ENCODE measurements around the gene APOA1. TPM values are rescaled to one million over a fixed set of nuclear protein-coding genes. Genes with fewer than 3 reads are reported as not detected.

The APOA1 gene
- total and polyA plus RNA-seq, 7 donors, result 0.32 to 3.0 (median 0.55) TPM; not detected in 2

DNA sequence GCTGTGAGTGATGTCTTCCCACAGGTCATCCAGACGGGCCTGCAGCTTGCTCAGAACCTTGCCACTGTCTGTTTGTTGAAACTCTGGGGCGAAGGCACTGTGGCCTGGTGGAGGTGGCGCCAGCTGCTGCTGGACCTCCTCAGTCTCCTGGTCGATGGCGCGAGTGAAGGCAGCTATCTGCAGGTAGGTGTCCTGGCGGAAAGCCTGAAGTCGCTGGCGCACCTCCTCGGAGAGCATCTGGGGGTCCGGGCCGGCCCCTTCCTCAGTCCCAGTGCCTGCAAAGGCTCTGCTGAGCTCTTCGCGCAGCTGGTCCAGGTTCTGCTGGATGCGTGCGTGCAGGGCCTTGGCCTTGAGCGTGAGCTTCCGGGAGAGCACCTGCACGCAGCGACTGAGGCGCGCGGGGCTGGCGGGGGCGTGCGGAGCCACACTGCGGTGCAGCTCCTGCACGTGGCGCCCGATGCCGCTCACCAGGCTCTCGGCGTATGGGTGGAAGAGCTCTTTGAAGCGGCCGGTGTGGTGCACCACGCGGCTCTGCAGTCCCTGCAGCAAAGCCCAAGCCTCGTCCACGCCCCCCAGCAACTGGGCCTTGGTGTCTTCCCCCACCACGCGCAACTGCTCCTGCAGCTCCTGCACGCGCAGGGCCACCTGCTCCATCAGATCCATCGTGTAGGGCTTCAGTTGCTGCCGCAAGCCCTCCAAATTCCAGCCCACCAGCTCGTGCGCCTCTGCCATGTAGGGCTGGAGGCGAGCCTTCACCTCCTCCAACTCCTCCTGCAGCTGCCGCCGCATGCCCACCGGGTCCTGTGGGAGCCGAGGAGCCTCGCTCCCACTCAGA lies 47.0 kb downstream of the APOA1 start:
- intact Hi-C loops (cut with DNase I), result no loop called here
- H3K9me3 ChIP-seq, result no peaks in the 10 kb centered on the region
- H3K36me3 ChIP-seq, result peaks cover 0 to 12% (median 4%) of the 10 kb centered on the region in 4 donors
- H3K27me3 ChIP-seq, result no peaks in the 10 kb centered on the region
- H3K4me3 ChIP-seq, result no peak overlapping the region
- H3K4me1 ChIP-seq, result peaks cover 0 to 29% (median 20%) of the 10 kb centered on the region in 4 donors
- 90% methylated on average over 53 of the region's 53 CpGs for whole genome bisulfite sequencing, 2 donors
- TF ChIP-seq POLR2AphosphoS5 (IDR thresholded peaks at IDR 0.05) (no peak), POLR2A (IDR thresholded peaks at IDR 0.05) (no peak), EP300 (IDR thresholded peaks at IDR 0.05) (no peak)
- TF ChIP-seq, protein P1, sequence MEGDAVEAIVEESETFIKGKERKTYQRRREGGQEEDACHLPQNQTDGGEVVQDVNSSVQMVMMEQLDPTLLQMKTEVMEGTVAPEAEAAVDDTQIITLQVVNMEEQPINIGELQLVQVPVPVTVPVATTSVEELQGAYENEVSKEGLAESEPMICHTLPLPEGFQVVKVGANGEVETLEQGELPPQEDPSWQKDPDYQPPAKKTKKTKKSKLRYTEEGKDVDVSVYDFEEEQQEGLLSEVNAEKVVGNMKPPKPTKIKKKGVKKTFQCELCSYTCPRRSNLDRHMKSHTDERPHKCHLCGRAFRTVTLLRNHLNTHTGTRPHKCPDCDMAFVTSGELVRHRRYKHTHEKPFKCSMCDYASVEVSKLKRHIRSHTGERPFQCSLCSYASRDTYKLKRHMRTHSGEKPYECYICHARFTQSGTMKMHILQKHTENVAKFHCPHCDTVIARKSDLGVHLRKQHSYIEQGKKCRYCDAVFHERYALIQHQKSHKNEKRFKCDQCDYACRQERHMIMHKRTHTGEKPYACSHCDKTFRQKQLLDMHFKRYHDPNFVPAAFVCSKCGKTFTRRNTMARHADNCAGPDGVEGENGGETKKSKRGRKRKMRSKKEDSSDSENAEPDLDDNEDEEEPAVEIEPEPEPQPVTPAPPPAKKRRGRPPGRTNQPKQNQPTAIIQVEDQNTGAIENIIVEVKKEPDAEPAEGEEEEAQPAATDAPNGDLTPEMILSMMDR (IDR thresholded peaks at IDR 0.05), result no peak
- no peak for DNase-seq
- H3K27ac ChIP-seq, result no peak overlapping the region

DNA sequence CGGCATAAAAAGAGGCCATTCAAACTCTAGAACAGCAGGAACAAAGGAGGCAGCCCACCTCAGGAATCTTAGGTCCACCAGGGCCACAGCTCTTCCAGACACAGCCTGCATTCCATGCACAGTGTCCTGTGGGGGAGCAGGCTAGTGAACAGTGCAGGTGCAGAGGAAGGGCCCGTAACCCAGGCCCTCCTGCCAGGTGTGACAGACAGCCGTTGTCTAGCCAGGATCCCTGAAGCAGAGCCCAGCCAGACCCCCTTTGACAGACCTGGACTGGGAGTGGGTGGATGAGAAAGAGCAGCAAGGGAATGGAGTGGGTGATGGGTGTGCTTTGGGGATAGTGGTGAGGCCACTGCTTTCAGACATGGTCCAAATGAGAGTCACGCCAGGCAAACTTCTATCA lies 48.4 kb downstream of the APOA1 start:
- TF ChIP-seq, protein P1 (IDR thresholded peaks at IDR 0.05), result no peak
- TF ChIP-seq POLR2AphosphoS5 (IDR thresholded peaks at IDR 0.05) (no peak), EP300 (IDR thresholded peaks at IDR 0.05) (no peak), POLR2A (IDR thresholded peaks at IDR 0.05) (no peak)
- intact Hi-C loops (cut with DNase I), result loop anchor here (1.0 to 5.0 kb wide), 3 partner anchors 46 to 438 kb away; partner anchors contain the start of gene SIK3
- Histone ChIP-seq H3K4me1 (peaks cover 0 to 29% (median 20%) of the 10 kb centered on the region in 4 donors), H3K27ac (peak overlapping the region in 1 of 4 donors; percentile 88), H3K36me3 (peaks cover 11 to 26% (median 17%) of the 10 kb centered on the region in 4 donors), H3K9me3 (no peaks in the 10 kb centered on the region), H3K4me3 (peak overlapping the region in 1 of 4 donors; percentile 96), H3K27me3 (no peaks in the 10 kb centered on the region)
- WGBS, 2 donors, result 88 to 90% methylated on average over 4 of the region's 4 CpGs
- no peak for DNase-seq

DNA sequence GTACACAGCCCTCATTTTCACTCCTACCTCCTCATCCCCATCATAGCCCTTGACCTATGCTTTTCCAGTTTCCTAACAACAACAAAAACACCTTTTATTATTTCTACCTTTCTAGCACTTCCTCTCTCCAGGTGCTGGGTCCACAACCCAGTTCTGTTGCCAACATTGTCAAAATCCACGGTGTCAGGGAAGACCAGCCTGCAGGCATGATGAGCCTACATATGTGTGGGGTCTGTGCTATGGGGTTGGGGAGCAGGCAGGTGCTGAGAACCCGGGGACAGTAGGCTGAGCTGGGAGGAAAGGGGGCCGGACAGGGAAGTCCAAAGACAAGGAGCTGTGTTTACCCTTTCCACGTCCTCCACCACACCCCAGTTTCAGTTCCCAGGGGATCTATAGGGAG lies 48.9 kb downstream of the APOA1 start:
- Histone ChIP-seq H3K4me1 (peaks cover 0 to 29% (median 20%) of the 10 kb centered on the region in 4 donors), H3K36me3 (peaks cover 12 to 31% (median 19%) of the 10 kb centered on the region in 4 donors), H3K27me3 (no peaks in the 10 kb centered on the region), H3K27ac (peak overlapping the region; percentile 84 to 90 (median 88)), H3K9me3 (no peaks in the 10 kb centered on the region), H3K4me3 (peak overlapping the region in 3 of 4 donors; percentile 90 to 97 (median 96))
- TF ChIP-seq, protein P1 (IDR thresholded peaks at IDR 0.05), result no peak
- TF ChIP-seq POLR2AphosphoS5 (IDR thresholded peaks at IDR 0.05), result no peak
- no peak for TF ChIP-seq POLR2A (IDR thresholded peaks at IDR 0.05)
- no peak for TF ChIP-seq EP300 (IDR thresholded peaks at IDR 0.05)
- WGBS, 2 donors, result 31 to 62% methylated on average over 4 of the region's 4 CpGs
- no peak for DNase-seq
- intact Hi-C loops (cut with DNase I), result loop anchor here (1.0 to 5.0 kb wide), 3 partner anchors 47 to 439 kb away; partner anchors contain the start of gene SIK3

DNA sequence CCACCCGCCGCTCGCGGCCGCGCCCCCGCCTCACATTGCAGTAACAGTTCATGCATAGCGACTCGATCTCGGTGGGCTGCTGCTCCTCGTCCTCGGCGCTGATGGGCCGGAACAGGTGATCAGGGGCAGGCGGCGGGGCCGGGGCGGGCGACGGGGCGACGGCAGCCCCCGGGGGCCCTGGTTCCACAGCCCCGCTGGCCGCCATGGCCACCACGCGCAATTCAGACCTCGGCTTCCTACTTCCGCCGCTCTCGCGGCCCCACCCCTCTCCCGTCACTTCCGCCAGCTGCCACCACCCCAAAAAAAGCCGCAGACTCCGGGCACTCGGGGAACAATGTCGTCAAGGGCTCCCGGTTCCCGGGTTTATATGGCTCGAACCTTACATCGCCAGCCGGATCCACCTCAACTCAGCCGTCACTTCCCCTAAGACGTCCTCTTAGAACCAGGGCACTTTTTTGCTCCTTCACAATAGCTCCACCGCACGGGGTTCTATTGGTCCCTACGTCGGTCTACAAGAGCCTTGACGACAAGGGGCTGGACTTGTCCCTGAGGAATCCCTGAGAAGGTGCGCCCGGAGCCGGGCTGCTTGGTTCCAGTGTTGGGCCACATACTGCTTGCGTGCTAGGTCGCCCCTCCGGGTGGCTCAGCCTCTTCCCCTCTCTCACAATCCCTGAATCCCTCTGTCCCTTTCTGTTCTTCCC lies 49.5 kb downstream of the APOA1 start, which contains the start of gene ZPR1:
Gene ZPR1 (minus strand): TSS at position 238 of the 701 bp plus-strand sequence. CDS start 33 bp downstream, at position 205.
- Histone ChIP-seq H3K36me3 (peaks cover 13 to 37% (median 25%) of the 10 kb centered on the region in 4 donors), H3K4me3 (peak within 1 kb of the TSS; percentile 86 to 97 (median 93)), H3K4me1 (peaks cover 0 to 29% (median 20%) of the 10 kb centered on the region in 4 donors), H3K27me3 (no peaks in the 10 kb centered on the region), H3K27ac (peak within 1 kb of the TSS; percentile 84 to 90 (median 88)), H3K9me3 (no peaks in the 10 kb centered on the region)
- peak; percentile 92 for DNase-seq
- TF ChIP-seq EP300 (IDR thresholded peaks at IDR 0.05) (no peak), POLR2A (IDR thresholded peaks at IDR 0.05) (peak; percentile 66 to 68), POLR2AphosphoS5 (IDR thresholded peaks at IDR 0.05) (peak; percentile 81 to 83 (median 82))
- TF ChIP-seq, protein P1 (IDR thresholded peaks at IDR 0.05), result peak in 1 of 4 experiments; percentile 15
- intact Hi-C loops (cut with DNase I), result loop anchor here (1.0 to 5.0 kb wide), 3 partner anchors 47 to 439 kb away; partner anchors contain the start of gene SIK3
- 1% methylated on average over 56 of the region's 56 CpGs for WGBS, 2 donors

Data from sigmoid colon (tissue), 7 donors.